HEK293T (cell line): Measurements from ENCODE around the gene GRIN3B.

Source experiments
- CTCF ChIA-PET: fragments of 350-600 bp; formaldehyde crosslinking; extraction: SDS; loops from one replicate; lab custom pipeline; 2021; ENCODE audit warnings: antibody characterized with exemption, inconsistent platforms; lab: Yijun Ruan, JAX
- POLR2A ChIA-PET: fragments of 350-600 bp; formaldehyde crosslinking; extraction: SDS; loops from one replicate; lab custom pipeline; 2020; ENCODE audit warnings: antibody characterized with exemption, inconsistent platforms; lab: Yijun Ruan, JAX
- DNase-seq: peaks from one replicate; pipeline ENCODE4 v3.0.0; 2012; ENCODE audit warnings: mixed read lengths; ENCODE audit errors: extremely low spot score
- ARNT ChIP-seq: fragments of 450-650 bp; IDR thresholded peaks from 2 replicates; pipeline ENCODE4 v1.6.1; 2017; ENCODE audit warnings: mild to moderate bottlenecking
- BHLHE40 ChIP-seq: fragments of 450-650 bp; IDR thresholded peaks from 2 replicates; pipeline ENCODE4 v1.6.1; 2016; ENCODE audit warnings: mild to moderate bottlenecking, moderate library complexity, borderline replicate concordance
- CTBP1 ChIP-seq: fragments of 450-650 bp; IDR thresholded peaks from 2 replicates; pipeline ENCODE4 v1.6.1; 2016; ENCODE audit warnings: borderline replicate concordance
- ELF4 ChIP-seq: fragments of 450-650 bp; IDR thresholded peaks from 2 replicates; pipeline ENCODE4 v1.6.1; 2017; ENCODE audit warnings: antibody characterized with exemption
- FOXA1 ChIP-seq: fragments of 450-650 bp; IDR thresholded peaks from 2 replicates; pipeline ENCODE4 v1.6.1; 2016; ENCODE audit warnings: mild to moderate bottlenecking
- FOXK2 ChIP-seq: fragments of 450-650 bp; IDR thresholded peaks from 2 replicates; pipeline ENCODE4 v1.6.1; 2016; ENCODE audit warnings: mild to moderate bottlenecking
- FOXM1 ChIP-seq: fragments of 450-650 bp; IDR thresholded peaks from 2 replicates; pipeline ENCODE4 v1.6.1; 2017; ENCODE audit warnings: mild to moderate bottlenecking, borderline replicate concordance
- HDGF ChIP-seq: fragments of 450-650 bp; IDR thresholded peaks from 2 replicates; pipeline ENCODE4 v1.6.1; 2017; ENCODE audit warnings: antibody characterized with exemption, borderline replicate concordance
- L3MBTL2 ChIP-seq: fragments of 450-650 bp; conservative IDR thresholded peaks from 2 replicates; pipeline ENCODE4 v1.6.1; 2016; ENCODE audit warnings: mild to moderate bottlenecking
- LEF1 ChIP-seq: fragments of 450-650 bp; IDR thresholded peaks from 2 replicates; pipeline ENCODE4 v1.6.1; 2017; ENCODE audit warnings: mild to moderate bottlenecking, borderline replicate concordance
- NFRKB ChIP-seq: fragments of 450-650 bp; IDR thresholded peaks from 2 replicates; pipeline ENCODE4 v1.6.1; 2016; ENCODE audit warnings: mild to moderate bottlenecking, moderate library complexity
- SP1 ChIP-seq: fragments of 450-650 bp; IDR thresholded peaks from 2 replicates; pipeline ENCODE4 v1.6.1; 2017
- SUZ12 ChIP-seq: fragments of 450-650 bp; IDR thresholded peaks from 2 replicates; pipeline ENCODE4 v1.6.1; 2016; ENCODE audit warnings: mild to moderate bottlenecking
- TARDBP ChIP-seq: fragments of 450-650 bp; IDR thresholded peaks from 2 replicates; pipeline ENCODE4 v1.6.1; 2016
- ZNF384 ChIP-seq: fragments of 450-650 bp; IDR thresholded peaks from 2 replicates; pipeline ENCODE4 v1.6.1; 2016
- TF ChIP-seq, protein P1 (sequence below): fragments of 450-650 bp; IDR thresholded peaks from 2 replicates; pipeline ENCODE4 v1.6.1; 2016

The GRIN3B gene

DNA sequence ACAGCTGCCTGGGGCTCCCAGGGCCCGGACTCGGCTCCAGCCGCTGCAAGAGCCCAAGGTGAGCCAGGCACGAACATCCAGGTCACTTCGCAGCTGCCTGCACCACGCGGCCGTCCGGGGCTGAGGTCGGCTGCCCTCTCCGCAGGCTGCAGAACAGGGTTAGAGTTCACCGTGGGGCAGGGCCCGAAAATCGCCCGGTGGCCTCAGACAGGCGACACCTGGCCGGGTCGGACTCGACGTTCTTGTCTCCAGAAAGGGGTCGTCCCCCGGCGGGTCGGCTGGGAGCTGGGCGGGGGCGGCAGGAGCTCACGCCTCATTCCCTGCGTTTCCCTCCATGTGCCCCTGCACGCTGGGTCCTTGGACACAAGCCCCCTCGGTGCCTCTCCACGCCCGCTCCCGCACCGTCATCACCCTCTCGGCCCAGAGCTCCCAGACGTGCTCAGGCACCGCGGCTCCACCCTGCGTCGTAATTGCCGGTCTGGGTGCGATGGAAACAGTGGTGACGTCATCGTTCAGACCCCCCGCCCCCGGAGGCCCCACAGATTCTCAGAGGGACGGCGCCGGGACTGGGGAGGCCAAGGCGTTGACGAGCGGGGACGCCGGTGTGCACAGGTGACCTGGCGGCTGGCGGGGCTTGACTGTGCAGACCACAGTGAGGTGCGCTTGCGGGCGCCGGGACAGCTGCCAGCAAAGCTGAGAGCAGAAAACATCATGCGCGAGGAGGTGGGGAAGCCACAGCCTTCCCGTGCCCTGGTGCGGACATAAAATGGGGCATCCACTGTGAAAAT is 4.0 kb upstream of the GRIN3B start:
- CTCF ChIA-PET: interaction anchor here (0.5 to 1.5 kb wide), 2 partner anchors 12 to 34 kb away, joined by 3 to 6 read pairs; partner anchors contain the start of gene WDR18
- POLR2A ChIA-PET: interaction anchor here (1.0 kb wide), 1 partner anchor 273 kb away, joined by 4 read pairs; the partner anchor contains the start of gene CIRBP
- peak; percentile 34 for DNase-seq
- TF ChIP-seq SP1 (no peak), ELF4 (no peak), LEF1 (no peak), HDGF (no peak), CTBP1 (no peak), TARDBP (no peak), BHLHE40 (no peak), NFRKB (no peak), ARNT (no peak), L3MBTL2 (no peak), FOXA1 (no peak), SUZ12 (no peak), ZNF384 (no peak), FOXM1 (no peak), FOXK2 (no peak)
- TF ChIP-seq, protein P1, sequence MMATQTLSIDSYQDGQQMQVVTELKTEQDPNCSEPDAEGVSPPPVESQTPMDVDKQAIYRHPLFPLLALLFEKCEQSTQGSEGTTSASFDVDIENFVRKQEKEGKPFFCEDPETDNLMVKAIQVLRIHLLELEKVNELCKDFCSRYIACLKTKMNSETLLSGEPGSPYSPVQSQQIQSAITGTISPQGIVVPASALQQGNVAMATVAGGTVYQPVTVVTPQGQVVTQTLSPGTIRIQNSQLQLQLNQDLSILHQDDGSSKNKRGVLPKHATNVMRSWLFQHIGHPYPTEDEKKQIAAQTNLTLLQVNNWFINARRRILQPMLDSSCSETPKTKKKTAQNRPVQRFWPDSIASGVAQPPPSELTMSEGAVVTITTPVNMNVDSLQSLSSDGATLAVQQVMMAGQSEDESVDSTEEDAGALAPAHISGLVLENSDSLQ: no peak

DNA sequence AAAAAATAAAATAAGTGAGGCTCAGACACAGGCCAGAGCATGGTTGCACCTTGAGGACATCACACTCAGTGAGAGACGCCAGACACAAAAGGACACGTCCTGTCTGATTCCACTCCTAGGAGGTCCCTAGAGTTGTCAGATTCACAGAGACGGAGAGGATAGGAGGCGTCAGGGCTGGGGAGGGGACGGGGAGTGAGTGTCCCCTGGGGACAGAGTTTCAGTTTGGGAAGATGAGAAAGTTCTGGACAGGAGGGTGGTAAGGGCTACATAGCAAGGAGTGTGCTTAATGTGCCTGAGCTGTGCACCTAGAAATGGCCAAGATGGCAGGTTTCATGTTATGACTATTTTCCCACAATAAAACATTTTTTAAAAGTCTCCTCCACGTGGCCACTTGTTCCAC is 2.2 kb upstream of the GRIN3B start:
- no peak for DNase-seq
- ChIA-PET CTCF (interaction anchor here (0.6 kb wide), 1 partner anchor 74 kb away, joined by 3 read pairs; no protein-coding TSS in a partner anchor), POLR2A (interaction anchor here (1.1 kb wide), 1 partner anchor 13 kb away, joined by 5 read pairs; no protein-coding TSS in a partner anchor)
- no peak for TF ChIP-seq LEF1

DNA sequence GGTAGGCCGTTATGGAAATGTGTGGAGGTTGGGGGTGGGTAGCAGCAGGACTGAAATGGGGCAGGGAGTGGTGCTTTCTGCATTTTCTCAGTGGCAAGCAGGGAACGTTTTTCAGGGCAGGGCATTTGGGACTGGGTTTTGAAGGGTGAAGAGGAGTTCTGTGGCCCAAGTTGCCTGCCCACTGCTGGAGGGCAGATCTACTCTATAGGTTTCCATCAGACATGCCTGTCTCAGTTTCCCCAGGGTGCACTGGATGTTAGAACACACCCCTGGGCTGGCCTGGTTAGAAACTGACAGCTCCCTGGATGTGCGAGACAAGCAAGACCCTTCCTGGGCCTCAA is 870 bp upstream of the GRIN3B start:
- ChIA-PET POLR2A (no interaction called here), CTCF (interaction anchor here (0.6 kb wide), 1 partner anchor 104 kb away, joined by 5 read pairs; no protein-coding TSS in a partner anchor)
- DNase-seq: no peak
- no peak for TF ChIP-seq FOXM1
- no peak for TF ChIP-seq BHLHE40
- no peak for TF ChIP-seq SUZ12
- TF ChIP-seq SP1: no peak
- TF ChIP-seq, protein P1: no peak
- no peak for TF ChIP-seq FOXK2
- no peak for TF ChIP-seq FOXA1
- no peak for TF ChIP-seq HDGF
- no peak for TF ChIP-seq ELF4
- no peak for TF ChIP-seq ARNT
- TF ChIP-seq LEF1: no peak
- no peak for TF ChIP-seq CTBP1
- TF ChIP-seq ZNF384: no peak
- TF ChIP-seq NFRKB: no peak
- TF ChIP-seq L3MBTL2: no peak
- TF ChIP-seq TARDBP: no peak

DNA sequence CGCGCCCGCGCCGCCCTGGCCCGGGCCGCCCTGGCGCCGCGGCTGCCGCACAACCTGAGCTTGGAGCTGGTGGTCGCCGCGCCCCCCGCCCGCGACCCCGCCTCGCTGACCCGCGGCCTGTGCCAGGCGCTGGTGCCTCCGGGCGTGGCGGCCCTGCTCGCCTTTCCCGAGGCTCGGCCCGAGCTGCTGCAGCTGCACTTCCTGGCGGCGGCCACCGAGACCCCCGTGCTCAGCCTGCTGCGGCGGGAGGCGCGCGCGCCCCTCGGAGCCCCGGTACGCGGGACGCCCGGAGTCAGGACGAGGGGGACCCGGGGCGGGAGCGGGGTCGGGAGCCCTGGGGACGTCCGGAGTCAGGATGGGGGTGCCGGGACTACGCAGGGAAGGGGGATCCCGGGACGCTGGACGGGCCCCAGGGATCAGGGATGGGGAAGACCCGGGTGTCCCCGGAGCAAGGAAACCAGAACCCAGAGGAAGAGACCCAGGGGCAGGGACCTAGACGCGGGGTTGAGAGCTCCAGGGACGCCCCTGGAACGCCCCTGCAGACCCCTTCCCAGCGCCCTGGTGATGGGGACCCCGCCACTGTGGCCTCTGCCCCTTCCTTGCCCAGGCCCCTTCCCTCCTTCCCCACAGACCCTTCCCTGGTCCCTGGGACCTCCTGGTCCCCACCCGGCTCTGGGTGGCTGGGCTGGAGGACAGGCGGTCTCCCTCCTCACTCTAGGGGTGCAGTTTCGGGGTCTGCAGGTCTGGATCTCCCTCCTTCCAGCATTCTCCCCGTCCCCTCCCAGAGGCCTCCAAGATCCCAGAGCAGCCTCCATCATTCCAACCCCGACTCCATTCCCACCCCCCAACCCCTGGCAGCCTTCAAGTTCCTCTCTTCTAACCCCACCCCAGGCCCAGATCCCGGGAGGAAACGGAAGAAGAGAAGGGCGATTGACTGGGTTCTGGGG is 645 bp downstream of the GRIN3B start:
- TF ChIP-seq TARDBP (no peak), FOXA1 (no peak), ZNF384 (no peak)
- no peak for DNase-seq
- CTCF ChIA-PET: interaction anchor here (0.6 to 1.1 kb wide), 3 partner anchors 9 to 211 kb away, joined by 3 to 5 read pairs (median 5); no protein-coding TSS in a partner anchor
- POLR2A ChIA-PET: interaction anchor here (0.8 kb wide), 1 partner anchor 13 kb away, joined by 3 read pairs; no protein-coding TSS in a partner anchor

DNA sequence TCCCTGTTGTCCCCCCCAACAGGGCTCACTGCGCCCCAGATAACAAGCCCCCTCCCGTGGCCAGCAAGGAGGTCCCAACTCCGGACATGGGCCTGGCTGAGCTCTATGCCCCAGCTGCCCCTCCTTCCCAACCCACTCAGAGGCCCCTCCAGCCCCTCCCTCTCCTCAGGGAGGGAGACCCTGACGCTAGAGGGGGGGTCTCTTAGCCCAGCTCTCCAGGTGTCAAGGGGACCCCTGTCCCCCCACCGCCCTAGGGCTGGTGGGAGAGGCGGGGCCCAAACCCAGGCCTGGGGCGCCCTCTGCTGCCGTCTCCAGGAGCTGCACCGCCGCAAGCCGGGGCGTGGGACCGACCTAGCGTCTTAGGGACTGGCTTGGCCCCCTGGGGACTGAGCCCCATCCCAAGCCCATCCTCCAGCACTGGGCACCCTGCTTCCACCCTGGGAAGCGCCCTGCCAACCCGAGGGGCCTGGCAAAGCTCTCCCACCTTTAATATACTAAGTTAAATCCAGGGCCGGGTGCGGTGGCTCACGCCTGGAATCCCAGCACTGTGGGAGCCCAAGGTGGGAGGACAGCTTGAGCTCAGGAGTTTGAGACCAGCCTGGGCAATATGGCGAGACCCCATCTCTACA is 1.4 kb downstream of the GRIN3B start:
- peak; percentile 65 for DNase-seq
- TF ChIP-seq NFRKB (no peak), LEF1 (no peak), TARDBP (no peak), L3MBTL2 (no peak), BHLHE40 (no peak)
- TF ChIP-seq, protein P1: no peak
- CTCF ChIA-PET: interaction anchor here (0.6 to 1.1 kb wide), 2 partner anchors 9 to 212 kb away, joined by 3 to 5 read pairs; no protein-coding TSS in a partner anchor
- POLR2A ChIA-PET: interaction anchor here (0.8 kb wide), 1 partner anchor 14 kb away, joined by 3 read pairs; no protein-coding TSS in a partner anchor
